SK-N-SH (cell line): ENCODE measurements around the gene ADAP1. TPM values are rescaled to one million over a fixed set of nuclear protein-coding genes. Genes with fewer than 3 reads are reported as not detected.
A peak's percentile ranks its signal among the peaks of the same experiment; 100 is the strongest.
"Not testable (repeated sequence)": the region's sequence is repeated elsewhere in the genome, so short reads cannot be mapped to it uniquely, and the experiment has no call there.

Experiments used
- CTCF ChIA-PET: fragments of 300-600, 350-600 bp; formaldehyde crosslinking; extraction: SDS; loops from one replicate; lab custom pipeline; 2021; lab: Yijun Ruan, JAX
- POLR2A ChIA-PET: fragments of 350-600 bp; sonication (Branson Sonifier 250); formaldehyde crosslinking; extraction: SDS; loops from one replicate; lab custom pipeline; 2020; ENCODE audit warnings: antibody characterized with exemption, inconsistent platforms; lab: Yijun Ruan, JAX
- DNase-seq: peaks from one replicate; pipeline ENCODE4 v3.0.0; 2012
- H2AFZ ChIP-seq: fragments of 200-600 bp; sonication (generic); 2 replicates; pipeline ENCODE4 v1.8.1; 2016; ENCODE audit warnings: antibody characterized with exemption, mild to moderate bottlenecking, low read depth
- H3F3A ChIP-seq: fragments of 200-600 bp; sonication (generic); replicated peaks from 2 replicates; pipeline ENCODE3; 2016; ENCODE audit warnings: antibody characterized with exemption, mild to moderate bottlenecking; ENCODE audit not compliant: insufficient read depth
- H3K27ac ChIP-seq, 2 experiments: fragments of 200-500 bp in 1 of 2; fragments of 200-600 bp in 1 of 2; sonication (Bioruptor generic) in 1 of 2; sonication (generic), shearing (Covaris generic) in 1 of 2; 2 replicates each; pipeline versions ENCODE4 v1.5.1 to v1.6.1; 2014 to 2016; ENCODE audit warnings: low read depth in 2 of 2, inconsistent platforms in 1 of 2, low read length in 1 of 2, mild to moderate bottlenecking in 1 of 2, mixed read lengths in 1 of 2
- H3K27me3 ChIP-seq: fragments of 200-600 bp; sonication (generic), shearing (Covaris generic); 2 replicates; pipeline ENCODE4 v1.6.1; 2016; ENCODE audit warnings: mixed run types; ENCODE audit not compliant: insufficient read depth
- H3K36me3 ChIP-seq, 2 experiments: fragments of 200-500 bp in 1 of 2; fragments of 200-600 bp in 1 of 2; sonication (Bioruptor generic) in 1 of 2; sonication (generic) in 1 of 2; replicated peaks in 1 of 2; 2 replicates each; pipeline versions ENCODE3 to v1.5.1; 2014 to 2016; ENCODE audit warnings: low read length in 1 of 2, mild to moderate bottlenecking in 1 of 2; ENCODE audit not compliant: insufficient read depth in 2 of 2, control insufficient read depth in 1 of 2
- H3K4me1 ChIP-seq, 2 experiments: fragments of 200-500 bp in 1 of 2; fragments of 200-600 bp in 1 of 2; sonication (Bioruptor generic) in 1 of 2; sonication (generic), shearing (Covaris generic) in 1 of 2; 2 replicates each; pipeline versions ENCODE4 v1.5.1 to v1.6.1; 2014 to 2016; ENCODE audit warnings: low read depth in 1 of 2, low read length in 1 of 2, mixed run types in 1 of 2; ENCODE audit not compliant: insufficient read depth in 2 of 2, control insufficient read depth in 1 of 2
- H3K4me2 ChIP-seq: fragments of 200-600 bp; sonication (generic), shearing (Covaris generic); 2 replicates; pipeline ENCODE4 v1.6.1; 2017; ENCODE audit warnings: mixed run types
- H3K4me3 ChIP-seq, 2 experiments: fragments of 200-500 bp in 1 of 2; fragments of 200-600 bp in 1 of 2; sonication (Bioruptor generic) in 1 of 2; sonication (generic), shearing (Covaris generic) in 1 of 2; 2 replicates each; pipeline versions ENCODE4 v1.5.1 to v1.8.1; 2014 to 2016; ENCODE audit warnings: low read depth in 2 of 2, inconsistent platforms in 1 of 2, low read length in 1 of 2, mild to moderate bottlenecking in 1 of 2, mixed read lengths in 1 of 2, moderate library complexity in 1 of 2
- H3K79me2 ChIP-seq: fragments of 200-600 bp; sonication (generic); 2 replicates; pipeline ENCODE4 v1.8.1; 2017; ENCODE audit warnings: mild to moderate bottlenecking; ENCODE audit not compliant: insufficient read depth
- H3K9ac ChIP-seq: fragments of 200-600 bp; sonication (generic); 2 replicates; pipeline ENCODE4 v1.6.1; 2017; ENCODE audit warnings: mixed run types
- H3K9me2 ChIP-seq: fragments of 200-600 bp; sonication (generic); 2 replicates; pipeline ENCODE4 v1.6.1; 2017; ENCODE audit warnings: mixed run types
- H3K9me3 ChIP-seq: fragments of 200-600 bp; sonication (generic); 2 replicates; pipeline ENCODE4 v1.6.1; 2017; ENCODE audit warnings: mixed run types, mild to moderate bottlenecking, moderate library complexity
- H4K20me1 ChIP-seq: fragments of 200-600 bp; sonication (generic); 2 replicates; pipeline ENCODE4 v1.6.1; 2017; ENCODE audit warnings: mild to moderate bottlenecking, mixed run types; ENCODE audit not compliant: insufficient read depth
- EP300 ChIP-seq, 2 experiments: IDR thresholded peaks; 2 replicates each; pipeline versions ENCODE4 v1.4.0 to v1.6.1; 2012; ENCODE audit warnings: borderline replicate concordance in 1 of 2, low read depth in 1 of 2, low read length in 1 of 2
- FOXJ3 ChIP-seq: sonication (generic); formaldehyde crosslinking; IDR thresholded peaks from 2 replicates; pipeline ENCODE4 v1.5.1; 2020; ENCODE audit warnings: mild to moderate bottlenecking, missing genetic modification reagents
- GATA2 ChIP-seq: sonication (generic); formaldehyde crosslinking; IDR thresholded peaks from 2 replicates; pipeline ENCODE4 v1.5.0; 2020; ENCODE audit warnings: mild to moderate bottlenecking, missing genetic modification reagents
- IRF3 ChIP-seq: fragments of 150-350 bp; IDR thresholded peaks from 2 replicates; pipeline ENCODE4 v1.6.1; 2016; ENCODE audit warnings: mild to moderate bottlenecking, low read depth, low read length
- JUND ChIP-seq: IDR thresholded peaks from 2 replicates; pipeline ENCODE4 v1.4.0; 2012
- MEF2A ChIP-seq: IDR thresholded peaks from 2 replicates; pipeline ENCODE4 v1.4.0; 2012; ENCODE audit warnings: low read depth, borderline replicate concordance
- NRF1 ChIP-seq: IDR thresholded peaks from 2 replicates; pipeline ENCODE4 v1.6.1; 2012; ENCODE audit warnings: low read depth, mild to moderate bottlenecking, low read length
- PBX3 ChIP-seq: IDR thresholded peaks from 2 replicates; pipeline ENCODE4; 2012
- SMC3 ChIP-seq: IDR thresholded peaks from 2 replicates; pipeline ENCODE4 v1.6.1; 2012; ENCODE audit warnings: low read depth, low read length, improper control_type of control experiment
- TAF1 ChIP-seq: IDR thresholded peaks from 2 replicates; pipeline ENCODE4 v1.6.1; 2012; ENCODE audit warnings: low read depth, mild to moderate bottlenecking, low read length, moderate library complexity, borderline replicate concordance
- TCF12 ChIP-seq: IDR thresholded peaks from 2 replicates; pipeline ENCODE4 v1.4.0; 2012
- USF2 ChIP-seq: fragments of 150-350 bp; IDR thresholded peaks from 2 replicates; pipeline ENCODE4 v1.6.1; 2017; ENCODE audit warnings: antibody characterized with exemption, low read length, low read depth, borderline replicate concordance
- YY1 ChIP-seq: IDR thresholded peaks from 2 replicates; pipeline ENCODE4 v1.4.0; 2012; ENCODE audit warnings: low read depth, mild to moderate bottlenecking
- WGBS: methylation state at CpG from one replicate; pipeline ENCODE4 v1.1.6; 2017; ENCODE audit warnings: low lambda C conversion rate; 5-methylcytosine and 5-hydroxymethylcytosine counted together
- polyA plus RNA-seq, 3 experiments: library from polyadenylated mRNA; depleted of rRNA; stranded (reverse); fragments of >200 nt; gene quantifications; 2 replicates each; pipeline ENCODE4 v1.2.3, GENCODE V29; 2012
- TF ChIP-seq, protein P1 (sequence below): IDR thresholded peaks from 2 replicates; pipeline ENCODE4 v1.4.0; 2012; ENCODE audit warnings: low read depth, borderline replicate concordance

Gene ADAP1
- polyA plus RNA-seq, 1 of the 3 experiments (the other 2 are of a cell fraction), result 3.2 TPM

DNA sequence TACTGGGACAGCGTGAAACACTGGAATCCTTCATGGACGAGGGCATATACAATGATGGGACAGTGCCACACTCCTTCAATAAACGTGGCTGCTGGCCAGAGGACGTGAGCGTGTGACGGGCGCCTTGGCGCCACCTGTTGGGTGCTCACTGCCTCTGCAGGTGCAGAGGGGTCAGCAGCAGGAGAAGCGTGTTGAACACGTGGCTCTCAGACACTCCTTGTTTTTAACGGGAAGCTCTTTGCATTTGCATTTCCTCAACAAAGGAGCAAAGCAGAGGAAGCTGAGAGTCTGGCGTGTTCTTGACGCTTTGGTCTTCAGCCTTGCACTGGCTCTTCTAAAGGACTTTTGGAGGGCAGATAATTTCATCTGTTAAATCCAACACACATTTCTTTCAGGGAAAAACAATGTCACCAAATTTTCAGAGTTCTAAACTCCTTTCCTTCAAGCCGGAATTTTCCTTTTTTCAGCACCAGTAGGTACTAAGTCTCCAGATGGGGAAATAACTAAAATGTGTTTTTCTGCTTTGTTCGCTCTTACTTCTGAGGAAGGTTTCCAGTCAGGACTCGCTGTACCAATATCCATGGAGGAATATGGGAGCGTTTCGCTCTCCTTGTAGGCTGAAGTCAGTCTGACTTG, 81.0 kb downstream of the ADAP1 start (continued):
- no peak for TF ChIP-seq IRF3
- no peak for TF ChIP-seq JUND
- TF ChIP-seq, protein P1, sequence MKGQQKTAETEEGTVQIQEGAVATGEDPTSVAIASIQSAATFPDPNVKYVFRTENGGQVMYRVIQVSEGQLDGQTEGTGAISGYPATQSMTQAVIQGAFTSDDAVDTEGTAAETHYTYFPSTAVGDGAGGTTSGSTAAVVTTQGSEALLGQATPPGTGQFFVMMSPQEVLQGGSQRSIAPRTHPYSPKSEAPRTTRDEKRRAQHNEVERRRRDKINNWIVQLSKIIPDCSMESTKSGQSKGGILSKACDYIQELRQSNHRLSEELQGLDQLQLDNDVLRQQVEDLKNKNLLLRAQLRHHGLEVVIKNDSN, result peak; percentile 75; the same call in 1 of the 2 replicates
- peak; percentile 32; the same call in 1 of the 2 replicates for TF ChIP-seq USF2
- no peak for TF ChIP-seq YY1
- peak in 1 of 2 experiments; percentile 7; a peak in 1 of 4 replicates for TF ChIP-seq EP300 (IDR thresholded peaks at IDR 0.05; ENCODE audit: borderline replicate concordance in 1 of 2, low read depth in 1 of 2, low read length in 1 of 2)
- TF ChIP-seq PBX3, result no peak
- no peak for TF ChIP-seq GATA2

GRCh38 chr7:872685-873084, 81.8 kb downstream of the ADAP1 start:
- DNase-seq, H3K9ac ChIP-seq, POLR2A ChIA-PET, H3K9me3 ChIP-seq, H4K20me1 ChIP-seq, H3K27me3 ChIP-seq, H3K4me2 ChIP-seq, H3K9me2 ChIP-seq, H2AFZ ChIP-seq, H3K4me3 ChIP-seq: not testable (repeated sequence)
- Histone ChIP-seq H3K79me2 (peaks cover 13% of the 10 kb centered on the region; the same call in 1 of the 2 replicates), H3K4me1 (peaks cover 0 to 21% of the 10 kb centered on the region in 2 experiments; a peak in 2 of 4 replicates), H3K27ac (peak overlapping the region in 1 of 2 experiments; percentile 3; a peak in 1 of 4 replicates), H3K36me3 (peaks cover 42 to 52% of the 10 kb centered on the region in 2 experiments), H3F3A (peaks cover 46% of the 10 kb centered on the region)
- CTCF ChIA-PET, result interaction anchor here (0.6 to 6.4 kb wide), 34 partner anchors 11 to 555 kb away, joined by 3 to 123 read pairs (median 6); partner anchors contain the start of gene SUN1
- WGBS, result 85% methylated on average over 19 of the region's 19 CpGs

DNA sequence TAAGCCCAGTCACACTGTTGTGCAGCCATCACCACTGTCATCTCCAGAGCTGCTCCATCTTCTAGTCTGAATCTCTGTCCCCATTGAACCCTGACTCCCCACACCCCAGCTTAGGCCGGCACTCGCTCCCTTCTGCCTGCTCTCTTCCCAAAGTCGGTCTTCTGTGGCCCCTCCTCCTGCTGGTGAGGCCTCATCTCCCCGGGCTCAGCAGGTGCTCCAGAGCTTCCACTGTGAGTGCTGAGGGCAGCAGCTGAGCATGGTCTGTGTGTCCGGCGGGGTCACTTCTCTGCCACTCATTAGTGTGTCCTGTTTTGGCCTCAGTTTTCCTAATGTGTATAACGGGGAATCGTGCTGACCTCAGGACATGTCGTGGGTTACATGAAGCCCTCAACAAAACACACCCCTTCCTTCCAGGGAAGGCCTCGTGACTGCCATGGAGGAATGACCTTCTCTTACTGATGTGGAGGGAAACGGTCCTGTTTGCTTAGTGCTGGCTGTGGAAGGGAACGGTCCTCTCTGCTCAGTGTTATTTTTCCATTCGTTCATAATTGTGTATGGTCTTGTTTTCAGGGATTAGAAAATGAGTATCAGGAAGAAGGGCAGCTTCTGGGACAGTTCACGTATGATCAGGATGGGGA, 82.5 kb downstream of the ADAP1 start:
- ChIA-PET CTCF (interaction anchor here (0.8 to 6.4 kb wide), 22 partner anchors 12 to 550 kb away, joined by 3 to 123 read pairs (median 10); partner anchors contain the start of gene SUN1), POLR2A (no interaction called here)
- Histone ChIP-seq H3K4me2 (no peak overlapping the region), H3K9ac (no peak overlapping the region), H3K9me3 (no peaks in the 10 kb centered on the region), H3K9me2 (no peaks in the 10 kb centered on the region), H3K27me3 (no peaks in the 10 kb centered on the region), H4K20me1 (no peaks in the 10 kb centered on the region), H3K4me1 (peaks cover 0 to 28% of the 10 kb centered on the region in 2 experiments; a peak in 2 of 4 replicates), H3K27ac (no peak overlapping the region; a peak in 1 of 4 replicates), H3F3A (peaks cover 46% of the 10 kb centered on the region), H3K36me3 (peaks cover 47 to 58% of the 10 kb centered on the region in 2 experiments), H2AFZ (no peak overlapping the region), H3K79me2 (peaks cover 8% of the 10 kb centered on the region; the same call in 1 of the 2 replicates), H3K4me3 (no peak overlapping the region)
- DNase-seq, result no peak
- 92% methylated on average over 14 of the region's 14 CpGs for WGBS
- TF ChIP-seq USF2 (no peak), NRF1 (no peak), JUND (no peak), EP300 (IDR thresholded peaks at IDR 0.05; ENCODE audit: borderline replicate concordance in 1 of 2, low read depth in 1 of 2, low read length in 1 of 2) (no peak), TCF12 (no peak), TAF1 (no peak), FOXJ3 (CRISPR knock-in tag) (no peak), MEF2A (no peak), PBX3 (no peak), SMC3 (no peak)
- TF ChIP-seq, protein P1, result no peak
